Vagina (tissue), 2 donors: ENCODE data around the gene PPAT.

ENCODE experiments used
- CTCF ChIP-seq, 3 experiments: fragments of 450-650 bp in 2 of 3; fragments of 200-600 bp in 1 of 3; sonication (generic) in 1 of 3; IDR thresholded peaks; one replicate each; pipeline ENCODE4 v1.5.1; 2017 to 2019; ENCODE audit warnings: antibody characterized with exemption in 3 of 3, mild to moderate bottlenecking in 2 of 3, moderate library complexity in 2 of 3
- POLR2AphosphoS5 ChIP-seq, 2 donors: sonication (generic); formaldehyde crosslinking; IDR thresholded peaks; one replicate each; pipeline ENCODE4 v1.9.0; 2017; ENCODE audit warnings: antibody characterized with exemption in 2 of 2, mild to moderate bottlenecking in 2 of 2, low read depth in 1 of 2; ENCODE audit not compliant: insufficient read depth in 1 of 2

- no peak for TF ChIP-seq CTCF (IDR thresholded peaks at IDR 0.05)
- no peak for TF ChIP-seq POLR2AphosphoS5 (IDR thresholded peaks at IDR 0.05; ENCODE audit: insufficient read depth in 1 of 2, low read depth in 1 of 2)
Observed at GRCh38 chr4:56427179-56427578, 8.2 kb downstream of the PPAT start.
